GM15510 (cell line): ENCODE measurements around the gene CSNK1E.

Experiments used
- POLR2A ChIP-seq: IDR thresholded peaks from 3 replicates; pipeline ENCODE4 v1.6.1; 2011; ENCODE audit warnings: borderline replicate concordance; ENCODE audit not compliant: insufficient read length; ENCODE audit errors: extremely low read depth

Gene CSNK1E

DNA sequence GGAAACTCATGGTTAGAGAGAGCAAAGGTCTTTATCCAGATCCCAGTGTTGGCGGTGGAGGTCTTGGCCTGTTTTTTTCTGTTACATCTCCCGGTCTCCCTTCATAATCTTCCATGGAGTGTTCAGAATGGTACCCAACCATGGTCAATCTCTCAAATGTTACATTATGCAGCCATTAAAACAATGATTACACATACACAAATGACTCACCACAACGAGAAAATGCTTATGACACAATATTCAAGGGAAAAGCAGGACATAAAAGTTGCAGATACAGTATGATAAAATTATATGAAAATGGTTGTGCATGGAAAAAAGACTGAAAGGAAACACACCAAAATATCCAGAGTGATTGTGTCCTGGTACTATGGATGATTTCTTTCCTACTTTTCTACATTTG is 17.8 kb upstream of the CSNK1E start:
- no peak for TF ChIP-seq POLR2A

- TF ChIP-seq POLR2A, result no peak
These were observed 10.6 kb upstream of the CSNK1E start for GRCh38 chr22:38327805-38328204.

- TF ChIP-seq POLR2A, result no peak
These were observed 10.2 kb upstream of the CSNK1E start for GRCh38 chr22:38327396-38327795.

GRCh38 chr22:38325587-38325986 is 8.4 kb upstream of the CSNK1E start:
- no peak for TF ChIP-seq POLR2A

GRCh38 chr22:38320605-38321402 is 3.6 kb upstream of the CSNK1E start:
- no peak for TF ChIP-seq POLR2A

- TF ChIP-seq POLR2A, result no peak
These were observed 1.9 kb upstream of the CSNK1E start for GRCh38 chr22:38318792-38319773.

GRCh38 chr22:38317995-38318715 is 922 bp upstream of the CSNK1E start:
- no peak for TF ChIP-seq POLR2A

DNA sequence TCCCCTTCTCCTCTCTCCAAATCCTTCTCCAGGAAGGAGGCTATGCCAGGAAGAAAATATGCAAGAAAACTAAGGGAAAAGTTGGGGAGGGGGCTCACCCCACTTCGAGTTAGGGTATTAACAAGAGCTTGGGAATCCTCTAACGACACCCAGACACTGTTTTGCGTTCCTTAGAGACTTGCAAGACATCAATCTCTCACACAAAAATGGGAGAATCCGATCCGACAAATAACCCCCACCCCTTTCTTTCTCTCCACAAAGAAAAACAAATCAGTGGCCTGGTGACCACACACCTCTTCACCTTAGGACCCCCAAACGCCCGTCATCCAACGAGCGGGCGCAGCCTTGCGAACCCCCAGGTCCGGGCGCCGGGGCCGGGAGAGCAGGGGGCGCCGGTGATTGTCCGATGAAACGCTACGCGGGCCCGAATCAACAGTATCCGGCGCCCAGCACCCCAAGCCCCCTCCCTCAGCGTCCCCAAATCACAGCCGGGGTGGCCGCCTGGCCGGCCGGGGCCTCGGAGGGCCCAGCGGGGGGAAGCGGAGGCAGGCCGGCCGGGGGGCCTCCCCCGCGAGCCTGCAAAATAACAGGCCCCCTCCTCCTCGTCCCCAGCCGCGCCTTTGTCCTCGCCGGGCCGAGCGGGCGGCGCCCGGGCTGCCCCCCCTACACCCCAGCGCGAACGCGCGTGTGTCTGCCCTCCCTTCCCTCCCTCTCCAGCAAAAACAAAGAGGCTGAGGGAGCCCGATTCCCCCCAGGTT is 690 bp downstream of the CSNK1E start:
- no peak for TF ChIP-seq POLR2A

DNA sequence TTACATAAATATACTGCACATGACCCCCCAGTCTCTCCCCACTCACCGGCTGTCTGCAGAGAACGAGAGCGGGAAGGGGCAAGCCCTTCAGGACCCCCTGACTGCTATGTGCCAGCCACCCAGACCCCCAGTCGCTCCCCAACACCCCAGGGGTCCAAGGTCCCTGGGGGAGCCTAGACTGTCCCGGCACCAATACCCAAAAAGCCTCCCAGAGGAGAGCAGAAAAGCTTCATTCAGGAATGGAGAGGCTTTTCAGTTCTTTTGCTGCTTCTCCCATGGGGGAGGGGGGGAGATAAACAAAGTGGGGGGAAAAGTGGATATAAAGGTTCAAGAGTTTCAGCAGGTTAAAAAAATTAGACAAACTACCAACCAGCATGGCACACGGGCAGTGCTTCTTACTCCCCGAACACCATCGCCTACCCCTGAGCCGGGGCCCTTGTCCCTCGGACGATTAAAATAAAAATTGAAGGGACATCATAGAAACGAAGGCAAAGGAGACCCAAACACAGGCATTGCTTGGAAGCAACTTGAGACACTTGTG is 1.3 kb downstream of the CSNK1E start:
- TF ChIP-seq POLR2A, result no peak

DNA sequence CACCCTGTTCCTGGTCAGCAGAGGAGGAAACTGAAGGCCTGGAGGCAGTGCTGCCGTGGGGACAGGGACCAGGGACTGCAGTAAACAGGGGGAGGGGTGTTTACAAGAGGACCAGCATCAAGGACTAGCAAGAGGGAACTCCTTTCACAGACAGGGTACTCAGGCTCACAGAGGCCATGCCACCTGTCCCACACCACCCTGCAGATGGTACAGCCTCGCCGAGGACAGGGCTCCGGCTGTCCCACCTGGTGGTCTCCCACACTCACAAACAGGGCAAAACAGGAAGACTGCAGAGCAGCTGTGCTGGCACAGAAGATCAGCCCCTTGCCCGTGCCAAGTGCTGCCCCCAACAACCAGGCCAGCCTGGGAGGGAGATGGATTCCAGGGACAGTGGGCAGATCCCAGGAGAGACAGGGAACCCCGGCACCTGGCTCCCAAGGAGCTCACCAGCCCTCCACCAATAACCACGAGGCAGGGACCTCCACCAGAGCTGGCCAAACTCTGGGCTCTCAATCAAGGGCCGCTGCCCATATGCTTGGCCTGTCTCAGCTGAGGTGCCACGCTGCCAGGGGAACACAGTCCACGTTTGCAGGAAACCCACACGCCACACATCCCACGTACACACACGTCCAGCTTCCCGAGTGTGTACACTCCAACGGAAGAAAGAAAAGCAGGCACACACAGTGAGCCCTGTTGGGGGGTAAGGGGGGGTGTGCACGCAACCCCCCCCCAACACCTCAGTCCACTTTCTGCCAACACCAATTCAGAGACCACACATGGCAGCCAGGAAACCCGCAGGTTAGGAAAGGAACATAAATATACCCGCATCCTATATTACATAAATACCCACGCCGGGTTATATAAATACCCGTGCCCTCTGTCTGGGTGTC is 2.1 kb downstream of the CSNK1E start:
- no peak for TF ChIP-seq POLR2A

DNA sequence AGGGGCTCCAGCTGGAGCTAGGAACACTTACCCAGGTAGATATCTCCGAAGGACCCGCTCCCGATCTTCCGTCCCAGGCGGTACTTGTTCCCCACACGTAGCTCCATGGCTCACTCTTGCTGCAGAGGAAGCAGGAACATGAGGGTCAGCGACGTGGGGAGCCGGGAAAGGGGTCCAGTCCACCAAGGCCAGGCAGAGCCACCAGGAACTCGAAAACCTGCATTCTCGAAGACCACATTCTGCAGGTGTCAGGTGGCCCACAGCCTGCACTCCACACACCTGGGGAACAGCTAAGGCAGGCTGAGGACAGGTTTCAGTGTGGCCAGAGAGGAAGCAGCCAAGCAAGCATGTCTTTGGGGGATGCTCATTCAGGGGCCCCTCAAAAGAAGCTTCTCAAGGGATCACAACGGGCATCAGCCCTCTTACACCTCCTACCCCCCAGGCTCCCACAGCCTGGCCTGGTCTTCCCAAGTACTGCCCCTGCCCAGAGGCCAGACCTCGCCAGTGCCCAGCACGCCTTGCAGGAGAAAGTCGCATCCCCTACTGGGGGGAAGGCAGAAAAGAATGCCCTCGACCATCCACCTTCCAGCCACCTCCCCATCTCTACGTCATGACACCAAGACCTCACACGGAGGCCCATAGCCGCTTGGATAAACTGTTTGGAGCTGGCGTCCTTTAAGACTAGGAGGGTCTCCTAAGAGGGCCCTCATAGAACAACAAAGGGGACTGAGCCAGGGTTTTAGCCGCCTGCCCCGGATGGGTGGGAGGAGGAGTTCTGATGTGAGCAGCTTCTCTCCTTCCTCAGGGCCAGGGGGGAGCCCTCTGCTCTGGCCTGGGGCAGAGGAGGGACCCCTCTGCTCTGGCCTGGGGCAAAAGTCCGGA is 2.9 kb downstream of the CSNK1E start:
- no peak for TF ChIP-seq POLR2A

DNA sequence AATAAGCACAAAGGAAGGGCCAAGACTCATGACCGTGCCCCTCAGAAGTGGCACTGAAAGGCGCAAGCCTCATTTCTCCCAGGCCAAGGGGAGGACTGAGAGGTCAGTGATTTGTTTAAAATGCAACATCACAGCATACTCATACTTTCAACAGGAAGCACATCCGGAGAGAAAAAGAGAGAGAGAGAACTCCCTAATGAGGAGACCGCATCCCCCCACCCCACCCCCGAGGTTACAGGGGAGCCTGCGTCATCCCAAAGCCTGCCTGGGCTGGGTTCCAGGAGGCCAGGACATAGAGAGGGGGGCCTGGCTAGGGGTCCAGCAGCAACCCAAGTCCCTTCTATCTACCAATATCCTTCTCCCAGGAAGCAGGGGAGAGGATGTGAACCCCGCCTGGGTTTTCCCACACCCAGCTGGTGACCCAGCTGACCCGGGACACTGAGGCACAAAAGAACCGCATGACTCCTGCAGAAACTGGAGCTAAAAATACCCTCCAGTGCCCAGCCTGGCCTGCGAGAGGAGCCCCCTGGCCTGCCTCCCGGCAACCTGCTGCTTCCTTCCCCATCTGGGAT is 3.8 kb downstream of the CSNK1E start:
- TF ChIP-seq POLR2A, result no peak
